ENCODE measurements around the gene STARD13.

The STARD13 gene

DNA sequence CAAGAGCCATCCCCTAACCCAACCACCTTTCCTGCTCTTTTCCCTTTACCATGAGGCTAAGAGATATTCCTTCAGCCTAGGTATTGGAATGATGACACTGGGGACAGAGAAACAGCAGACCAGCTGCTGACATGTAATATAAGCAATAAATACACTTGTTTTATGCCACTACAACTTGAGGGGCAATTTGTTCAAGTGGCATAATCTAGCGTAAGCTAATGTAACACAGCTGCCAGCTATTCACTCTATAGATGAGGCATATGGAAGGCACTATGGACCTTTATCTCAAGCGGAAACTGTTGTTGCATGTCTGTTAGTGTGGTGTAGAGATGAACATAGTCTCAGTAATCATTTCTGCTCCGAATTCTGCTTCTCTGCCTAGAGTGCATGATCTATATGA is 111.1 kb downstream of the STARD13 start:
- Histone ChIP-seq H3K9me2 (replicated peaks; ENCODE audit: insufficient read depth, low read length) (no peaks in the 10 kb centered on the region), H3K4me2 (ENCODE audit: low read depth, low read length, poor library complexity, severe bottlenecking) (no peak overlapping the region), H2AFZ (ENCODE audit: low read depth, low read length, severe bottlenecking) (no peak overlapping the region), H3K36me3 (ENCODE audit: low read length) (no peaks in the 10 kb centered on the region), H3K79me2 (ENCODE audit: insufficient read depth, low read length) (no peaks in the 10 kb centered on the region), H3K9me3 (ENCODE audit: insufficient read depth, low read length) (no peaks in the 10 kb centered on the region), H3K27ac (ENCODE audit: low read depth, low read length) (no peak overlapping the region), H3K27me3 (ENCODE audit: low read length) (no peaks in the 10 kb centered on the region), H4K20me1 (ENCODE audit: low read depth, low read length) (no peaks in the 10 kb centered on the region), H3K4me3 (ENCODE audit: insufficient read depth, low read length, poor library complexity, severe bottlenecking) (no peak overlapping the region), H3F3A (ENCODE audit: insufficient read depth) (no peaks in the 10 kb centered on the region), H3K9ac (ENCODE audit: low read length) (no peak overlapping the region)
- TF ChIP-seq, protein P1, sequence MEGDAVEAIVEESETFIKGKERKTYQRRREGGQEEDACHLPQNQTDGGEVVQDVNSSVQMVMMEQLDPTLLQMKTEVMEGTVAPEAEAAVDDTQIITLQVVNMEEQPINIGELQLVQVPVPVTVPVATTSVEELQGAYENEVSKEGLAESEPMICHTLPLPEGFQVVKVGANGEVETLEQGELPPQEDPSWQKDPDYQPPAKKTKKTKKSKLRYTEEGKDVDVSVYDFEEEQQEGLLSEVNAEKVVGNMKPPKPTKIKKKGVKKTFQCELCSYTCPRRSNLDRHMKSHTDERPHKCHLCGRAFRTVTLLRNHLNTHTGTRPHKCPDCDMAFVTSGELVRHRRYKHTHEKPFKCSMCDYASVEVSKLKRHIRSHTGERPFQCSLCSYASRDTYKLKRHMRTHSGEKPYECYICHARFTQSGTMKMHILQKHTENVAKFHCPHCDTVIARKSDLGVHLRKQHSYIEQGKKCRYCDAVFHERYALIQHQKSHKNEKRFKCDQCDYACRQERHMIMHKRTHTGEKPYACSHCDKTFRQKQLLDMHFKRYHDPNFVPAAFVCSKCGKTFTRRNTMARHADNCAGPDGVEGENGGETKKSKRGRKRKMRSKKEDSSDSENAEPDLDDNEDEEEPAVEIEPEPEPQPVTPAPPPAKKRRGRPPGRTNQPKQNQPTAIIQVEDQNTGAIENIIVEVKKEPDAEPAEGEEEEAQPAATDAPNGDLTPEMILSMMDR (IDR thresholded peaks at IDR 0.05; ENCODE audit: insufficient read depth, low read length, poor library complexity, severe bottlenecking): no peak
- TF ChIP-seq EZH2phosphoT487 (conservative IDR thresholded peaks at IDR 0.05; ENCODE audit: low read length): no peak

DNA sequence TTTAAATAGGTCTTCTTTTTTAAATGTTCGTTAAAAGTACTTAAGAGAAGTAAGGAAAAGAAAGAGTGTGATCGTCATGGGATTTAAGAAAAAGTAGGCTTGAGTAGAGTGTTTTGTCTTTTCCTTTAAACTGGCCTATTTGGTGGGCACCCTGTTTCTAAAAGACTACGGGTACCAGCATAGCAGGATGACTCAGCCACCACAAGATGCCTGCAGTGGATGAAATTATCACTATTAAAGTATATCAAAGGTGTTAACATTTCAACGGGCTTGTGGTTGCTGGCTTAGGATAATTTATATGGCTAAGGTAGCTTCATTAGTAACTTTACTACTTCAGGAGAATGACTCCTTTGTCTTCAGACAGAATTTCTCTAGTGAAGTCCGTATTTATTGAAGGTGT is 112.6 kb downstream of the STARD13 start:
- TF ChIP-seq, protein P1 (IDR thresholded peaks at IDR 0.05; ENCODE audit: insufficient read depth, low read length, poor library complexity, severe bottlenecking): no peak
- no peak for TF ChIP-seq EZH2phosphoT487 (conservative IDR thresholded peaks at IDR 0.05; ENCODE audit: low read length)
- Histone ChIP-seq H3K9ac (ENCODE audit: low read length) (no peak overlapping the region), H3K9me2 (replicated peaks; ENCODE audit: insufficient read depth, low read length) (no peaks in the 10 kb centered on the region), H3K36me3 (ENCODE audit: low read length) (no peaks in the 10 kb centered on the region), H3K9me3 (ENCODE audit: insufficient read depth, low read length) (no peaks in the 10 kb centered on the region), H4K20me1 (ENCODE audit: low read depth, low read length) (no peaks in the 10 kb centered on the region), H3F3A (ENCODE audit: insufficient read depth) (no peaks in the 10 kb centered on the region), H2AFZ (ENCODE audit: low read depth, low read length, severe bottlenecking) (no peak overlapping the region), H3K4me3 (ENCODE audit: insufficient read depth, low read length, poor library complexity, severe bottlenecking) (no peak overlapping the region), H3K27ac (ENCODE audit: low read depth, low read length) (no peak overlapping the region), H3K27me3 (ENCODE audit: low read length) (no peaks in the 10 kb centered on the region), H3K79me2 (ENCODE audit: insufficient read depth, low read length) (no peaks in the 10 kb centered on the region), H3K4me2 (ENCODE audit: low read depth, low read length, poor library complexity, severe bottlenecking) (no peak overlapping the region)

DNA sequence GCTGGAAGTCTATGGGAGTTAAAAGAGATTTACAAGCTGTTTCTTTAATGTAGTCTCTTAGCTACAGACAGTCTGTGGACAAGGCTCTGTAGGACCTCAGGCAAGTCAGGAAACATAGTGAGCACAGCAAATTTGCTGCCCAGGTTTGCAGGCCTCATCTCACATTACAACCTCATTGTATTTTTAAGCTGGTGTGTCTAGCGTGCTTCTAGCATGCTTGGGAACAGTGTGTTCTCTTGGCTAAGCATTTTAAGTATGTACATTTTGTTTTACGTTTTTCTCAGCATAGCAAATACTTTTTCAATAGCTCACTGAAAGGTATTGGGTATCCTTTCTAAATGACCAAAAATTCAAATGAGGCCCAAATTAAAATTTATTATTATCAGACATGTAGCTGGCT is 113.2 kb downstream of the STARD13 start:
- Histone ChIP-seq H3K4me3 (ENCODE audit: insufficient read depth, low read length, poor library complexity, severe bottlenecking) (no peak overlapping the region), H3K4me2 (ENCODE audit: low read depth, low read length, poor library complexity, severe bottlenecking) (no peak overlapping the region), H3F3A (ENCODE audit: insufficient read depth) (no peaks in the 10 kb centered on the region), H3K27me3 (ENCODE audit: low read length) (no peaks in the 10 kb centered on the region), H4K20me1 (ENCODE audit: low read depth, low read length) (no peaks in the 10 kb centered on the region), H3K9ac (ENCODE audit: low read length) (no peak overlapping the region), H3K9me3 (ENCODE audit: insufficient read depth, low read length) (no peaks in the 10 kb centered on the region), H3K27ac (ENCODE audit: low read depth, low read length) (no peak overlapping the region), H3K79me2 (ENCODE audit: insufficient read depth, low read length) (no peaks in the 10 kb centered on the region), H2AFZ (ENCODE audit: low read depth, low read length, severe bottlenecking) (no peak overlapping the region), H3K9me2 (replicated peaks; ENCODE audit: insufficient read depth, low read length) (no peaks in the 10 kb centered on the region), H3K36me3 (ENCODE audit: low read length) (no peaks in the 10 kb centered on the region)
- TF ChIP-seq EZH2phosphoT487 (conservative IDR thresholded peaks at IDR 0.05; ENCODE audit: low read length): no peak
- TF ChIP-seq, protein P1 (IDR thresholded peaks at IDR 0.05; ENCODE audit: insufficient read depth, low read length, poor library complexity, severe bottlenecking): no peak
